Testis (tissue), 2 donors: ENCODE measurements around the gene OVOL1.

Experiments
- POLR2A ChIP-seq: fragments of 450-650 bp; IDR thresholded peaks from one replicate; pipeline ENCODE4 v1.6.1; 2017; ENCODE audit warnings: antibody characterized with exemption, mild to moderate bottlenecking, moderate library complexity
- TF ChIP-seq, protein P1 (sequence below), 3 experiments: fragments of 450-650 bp in 2 of 3; fragments of 200-600 bp in 1 of 3; sonication (generic) in 1 of 3; IDR thresholded peaks; one replicate each; pipeline ENCODE4 v1.5.1; 2016 to 2019; ENCODE audit warnings: antibody characterized with exemption in 3 of 3, mild to moderate bottlenecking in 2 of 3, moderate library complexity in 1 of 3

GRCh38 chr11:65779669-65779918, 7.3 kb upstream of the OVOL1 start:
- no peak for TF ChIP-seq POLR2A
- TF ChIP-seq, protein P1, sequence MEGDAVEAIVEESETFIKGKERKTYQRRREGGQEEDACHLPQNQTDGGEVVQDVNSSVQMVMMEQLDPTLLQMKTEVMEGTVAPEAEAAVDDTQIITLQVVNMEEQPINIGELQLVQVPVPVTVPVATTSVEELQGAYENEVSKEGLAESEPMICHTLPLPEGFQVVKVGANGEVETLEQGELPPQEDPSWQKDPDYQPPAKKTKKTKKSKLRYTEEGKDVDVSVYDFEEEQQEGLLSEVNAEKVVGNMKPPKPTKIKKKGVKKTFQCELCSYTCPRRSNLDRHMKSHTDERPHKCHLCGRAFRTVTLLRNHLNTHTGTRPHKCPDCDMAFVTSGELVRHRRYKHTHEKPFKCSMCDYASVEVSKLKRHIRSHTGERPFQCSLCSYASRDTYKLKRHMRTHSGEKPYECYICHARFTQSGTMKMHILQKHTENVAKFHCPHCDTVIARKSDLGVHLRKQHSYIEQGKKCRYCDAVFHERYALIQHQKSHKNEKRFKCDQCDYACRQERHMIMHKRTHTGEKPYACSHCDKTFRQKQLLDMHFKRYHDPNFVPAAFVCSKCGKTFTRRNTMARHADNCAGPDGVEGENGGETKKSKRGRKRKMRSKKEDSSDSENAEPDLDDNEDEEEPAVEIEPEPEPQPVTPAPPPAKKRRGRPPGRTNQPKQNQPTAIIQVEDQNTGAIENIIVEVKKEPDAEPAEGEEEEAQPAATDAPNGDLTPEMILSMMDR (IDR thresholded peaks at IDR 0.05), result no peak
